Stimulated activated CD8-positive, alpha-beta memory T cell treated with anti-CD3 and anti-CD28 coated beads, Interleukin-15, amount 100 ng/mL, for 24 hours (primary cell): ENCODE results near the gene RGS10.
"Not testable (repeated sequence)": the region's sequence is repeated elsewhere in the genome, so short reads cannot be mapped to it uniquely, and the experiment has no call there.

Source experiments
- DNase-seq: peaks from one replicate; pipeline ENCODE4 v3.0.0-alpha.2; 2020; ENCODE audit warnings: low read depth

Gene RGS10

GRCh38 chr10:119538632-119539358 lies 3.7 kb downstream of the RGS10 start:
- DNase-seq = no peak

DNA sequence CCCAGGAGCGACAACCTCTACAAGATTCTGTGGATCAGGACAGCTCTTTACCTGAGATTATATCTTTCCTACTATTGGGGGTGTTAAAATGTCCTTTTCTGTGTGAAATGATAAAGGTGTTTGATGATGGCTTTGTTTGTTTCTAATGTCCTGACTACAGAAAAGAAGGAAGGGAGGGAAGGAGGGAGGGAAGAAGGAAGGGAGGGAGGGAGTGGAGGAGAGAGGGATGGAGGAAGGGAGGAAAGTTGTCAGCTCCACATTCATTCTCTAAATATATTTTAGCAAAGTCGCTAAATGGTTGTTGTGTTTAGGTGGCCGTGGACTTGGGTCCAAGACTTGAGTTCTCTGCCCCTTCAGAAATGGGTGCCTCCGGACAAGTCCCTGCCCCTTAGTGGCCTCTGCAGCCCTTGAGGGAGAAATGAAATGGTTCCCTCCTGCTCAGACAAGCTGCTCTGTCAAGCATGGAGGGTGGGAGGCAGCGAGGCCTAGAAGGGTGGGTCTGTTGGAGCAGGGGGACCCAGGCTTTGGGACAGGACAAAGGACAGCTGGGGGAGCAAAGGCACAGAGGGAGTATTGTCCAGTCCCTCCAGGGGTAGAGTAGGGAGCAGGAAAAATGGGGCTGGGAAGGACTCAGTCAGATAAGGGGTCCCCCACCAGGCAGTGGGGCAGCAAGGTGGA lies 4.4 kb downstream of the RGS10 start:
- DNase-seq = no peak

- DNase-seq = no peak
Measured at GRCh38 chr10:119536508-119537025, 6.0 kb downstream of the RGS10 start.

DNA sequence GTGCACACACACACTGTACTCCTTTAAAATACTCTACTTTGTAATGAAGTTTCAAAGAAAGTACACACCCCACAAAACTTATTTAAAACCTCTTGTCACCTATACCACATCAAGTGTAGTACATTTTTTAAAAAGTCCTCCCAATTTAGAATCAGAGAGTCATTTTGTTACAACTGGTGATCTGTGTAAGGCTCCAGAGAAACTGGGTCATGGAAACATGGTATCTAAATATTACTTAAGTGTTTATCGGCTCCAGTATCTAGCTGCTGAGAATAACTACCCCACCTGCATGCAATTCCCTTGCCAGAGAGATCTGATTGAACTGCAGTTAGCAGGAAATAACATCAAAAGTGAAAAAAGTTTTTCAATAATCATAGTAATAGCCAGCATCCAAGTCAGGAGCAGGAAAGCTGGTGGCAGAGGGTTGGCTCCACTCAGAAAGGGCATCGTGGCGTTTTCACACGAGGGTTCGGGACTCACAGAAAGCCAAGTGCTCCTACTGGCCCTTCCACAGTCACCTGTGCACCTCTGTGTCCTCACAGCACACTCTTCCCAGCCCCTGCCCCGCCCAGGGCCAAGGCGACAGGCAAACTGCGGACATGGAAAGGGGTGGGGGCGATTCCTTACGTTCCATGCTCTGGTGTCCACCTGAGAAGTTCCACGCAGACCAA lies 6.5 kb downstream of the RGS10 start:
- no peak for DNase-seq

DNA sequence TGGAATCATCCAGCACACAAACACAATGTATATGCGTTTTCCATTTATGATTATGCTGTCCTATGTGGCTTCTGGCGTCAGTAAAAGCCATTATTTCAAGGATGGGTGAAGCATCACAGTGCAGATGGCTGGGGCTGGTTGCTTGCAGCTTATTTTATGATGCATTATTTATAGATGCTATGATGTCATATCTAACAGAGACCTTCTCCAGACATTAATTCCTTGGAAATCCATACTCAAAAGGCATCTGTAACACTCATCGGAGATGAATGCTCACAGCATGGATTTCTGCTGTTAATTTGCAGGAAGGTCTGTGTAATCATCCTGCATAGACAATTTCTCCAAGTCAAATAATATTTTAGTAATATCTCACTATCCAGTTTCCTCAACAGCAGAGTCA lies 7.2 kb downstream of the RGS10 start:
- DNase-seq = no peak

- DNase-seq = no peak
Measured at GRCh38 chr10:119533473-119533872, 9.0 kb downstream of the RGS10 start.

DNA sequence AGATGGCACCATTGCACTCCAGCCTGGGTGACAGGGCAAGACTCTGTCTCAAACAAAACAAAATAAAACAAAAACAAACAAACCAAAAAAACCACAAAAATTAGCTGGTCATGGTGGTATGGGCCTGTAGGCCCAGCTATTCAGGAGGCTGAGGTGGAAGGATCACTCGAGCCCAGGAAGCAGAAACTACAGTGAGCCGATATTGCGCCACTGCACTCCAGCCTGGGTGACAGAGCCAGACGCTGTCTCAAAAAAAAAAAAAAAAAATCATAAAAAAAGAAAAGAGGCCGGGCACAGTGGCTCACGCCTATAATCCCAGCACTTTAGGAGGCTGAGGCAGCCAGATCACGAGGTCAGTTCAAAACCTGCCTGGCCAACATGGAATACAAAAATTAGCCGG lies 9.7 kb downstream of the RGS10 start:
- DNase-seq = not testable (repeated sequence)

DNA sequence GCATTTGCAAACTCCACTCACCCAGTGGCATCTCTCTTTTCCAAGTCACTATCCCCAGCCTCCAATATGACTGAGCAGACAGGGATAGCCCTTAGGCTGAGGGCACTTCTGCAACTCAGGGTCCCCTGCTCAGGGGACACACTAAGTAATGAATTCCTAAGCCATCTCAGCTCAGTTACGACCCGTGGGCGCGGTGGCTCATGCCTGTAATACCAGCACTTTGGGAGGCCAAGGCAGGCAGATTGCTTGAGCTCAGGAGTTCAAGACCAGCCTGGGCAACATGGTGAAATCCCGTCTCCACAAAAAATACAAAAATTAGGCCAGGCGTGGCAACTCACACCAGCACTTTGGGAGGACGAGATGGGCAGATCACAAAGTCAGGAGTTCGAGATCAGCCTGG lies 10.3 kb downstream of the RGS10 start:
- not testable (repeated sequence) for DNase-seq

DNA sequence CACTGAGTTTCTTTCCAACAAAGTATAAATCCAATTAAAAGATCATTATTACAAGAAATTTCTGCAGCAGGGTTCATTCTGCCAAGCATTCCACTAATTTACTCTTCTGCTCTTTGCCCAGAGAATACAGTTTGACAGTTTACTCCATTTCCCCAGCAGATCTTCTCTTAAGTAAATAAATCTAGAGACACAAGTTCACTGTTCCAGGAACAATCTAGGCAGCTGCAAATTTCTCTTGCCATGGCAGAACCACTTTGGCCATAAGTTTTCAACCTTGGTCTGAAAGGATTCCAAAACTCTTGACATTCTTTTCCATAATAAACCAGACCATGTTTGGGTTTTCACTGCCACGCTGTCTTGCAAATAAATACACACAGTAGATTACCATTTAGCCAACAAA lies 11.5 kb downstream of the RGS10 start:
- DNase-seq = no peak

DNA sequence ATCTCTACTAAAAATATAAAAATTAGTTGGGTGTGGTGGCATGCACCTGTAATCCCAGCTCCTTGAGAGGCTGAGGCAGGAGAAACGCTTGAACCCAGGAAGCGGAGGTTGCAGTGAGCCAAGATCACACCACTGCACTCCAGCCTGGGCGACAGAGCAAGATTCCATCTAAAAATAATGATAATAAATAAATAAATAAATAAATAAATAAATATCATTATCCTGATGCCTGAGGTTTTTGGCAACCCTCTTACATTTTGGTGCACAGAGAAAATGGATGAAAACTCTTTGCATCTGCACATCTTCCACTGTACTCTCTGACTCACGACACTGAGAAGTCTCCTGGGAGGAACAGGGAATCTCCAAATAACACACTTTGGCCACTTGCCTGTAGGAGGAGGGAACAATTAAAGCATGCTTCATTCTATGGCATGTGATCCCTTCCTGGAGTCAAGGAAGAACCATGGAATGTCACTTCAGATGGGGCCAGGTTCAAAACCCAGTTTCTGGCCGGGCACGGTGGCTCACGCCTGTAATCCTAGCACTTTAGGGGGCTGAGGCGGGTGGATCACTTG lies 13.8 kb downstream of the RGS10 start:
- DNase-seq = not testable (repeated sequence)

- no peak for DNase-seq
Measured at GRCh38 chr10:119526621-119527592, 15.6 kb downstream of the RGS10 start.

- DNase-seq = no peak
Measured at GRCh38 chr10:119526149-119526548, 16.4 kb downstream of the RGS10 start.

DNA sequence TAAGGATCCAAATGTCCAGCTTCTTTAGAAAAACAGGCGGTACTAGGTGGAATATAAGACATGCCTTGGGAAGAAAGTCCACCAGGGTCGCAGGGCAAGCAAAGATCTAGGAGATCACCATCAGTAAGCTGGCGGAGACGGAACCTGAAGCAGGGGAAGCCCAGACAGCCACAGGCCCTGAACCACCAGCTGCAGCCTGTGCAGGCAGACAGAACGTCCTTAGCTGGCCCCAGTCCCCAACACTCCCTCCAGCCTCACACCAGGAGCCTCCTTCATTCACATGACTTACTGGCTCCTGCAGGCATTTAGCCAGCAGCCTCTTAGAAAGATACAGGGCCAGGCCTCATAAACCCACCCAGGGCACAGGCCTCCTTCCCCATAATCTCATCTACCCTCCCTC lies 17.4 kb downstream of the RGS10 start:
- no peak for DNase-seq

DNA sequence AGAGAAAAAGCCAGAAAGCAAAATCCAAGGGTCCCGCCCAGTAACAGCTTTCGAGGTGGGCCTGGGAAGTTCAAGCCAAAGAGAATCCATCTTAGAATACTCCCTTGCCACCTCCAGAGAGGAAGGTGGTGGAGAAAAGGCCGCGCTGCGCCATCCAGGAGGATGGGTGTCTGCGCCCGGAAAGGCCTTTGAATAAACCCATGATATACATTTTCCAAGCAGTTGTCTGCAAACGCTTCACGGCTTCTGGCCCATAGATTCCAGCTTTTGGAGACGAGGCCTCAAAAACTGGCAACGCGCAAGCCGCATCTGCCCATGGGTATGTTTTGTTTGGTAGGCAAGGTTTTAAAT lies 17.8 kb downstream of the RGS10 start:
- DNase-seq = no peak

GRCh38 chr10:119523895-119524719 lies 18.4 kb downstream of the RGS10 start:
- DNase-seq = no peak

GRCh38 chr10:119522747-119523426 lies 19.6 kb downstream of the RGS10 start:
- no peak for DNase-seq

DNA sequence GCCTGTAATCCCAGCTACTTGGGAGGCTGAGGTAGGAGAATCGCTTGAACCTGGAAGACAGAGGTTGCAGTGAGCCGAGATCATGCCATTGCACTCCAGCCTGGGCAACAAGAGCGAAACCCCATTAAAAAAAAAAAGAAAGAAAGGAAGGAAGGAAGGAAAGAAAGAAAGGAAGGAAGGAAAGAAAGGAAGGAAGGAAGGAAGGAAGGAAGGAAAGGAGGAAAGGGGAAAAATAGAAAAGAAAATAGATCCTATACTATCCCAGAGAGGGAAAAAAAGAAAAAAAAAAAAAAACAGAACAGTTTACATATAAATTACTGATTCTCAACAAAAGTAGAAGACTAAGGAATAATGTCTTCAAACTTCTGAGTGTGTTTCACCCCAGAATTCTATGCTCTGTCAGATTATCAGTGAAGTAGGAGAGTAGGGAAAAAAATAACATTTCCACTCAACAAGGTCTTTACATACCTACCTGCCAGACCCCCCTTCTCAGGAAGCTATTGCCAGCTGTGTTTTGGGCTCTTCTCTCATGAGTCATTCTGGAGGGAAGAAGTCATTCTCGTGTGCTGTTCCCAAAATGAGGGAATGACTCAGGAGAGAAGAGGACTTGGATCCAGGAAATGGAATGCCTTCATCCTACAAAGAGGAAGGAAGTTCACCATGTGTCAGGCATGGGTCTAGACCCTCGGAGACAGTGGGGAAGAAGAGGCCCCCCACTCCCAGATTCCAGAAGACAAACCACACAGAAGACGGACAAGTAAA lies 20.9 kb downstream of the RGS10 start:
- no peak for DNase-seq

DNA sequence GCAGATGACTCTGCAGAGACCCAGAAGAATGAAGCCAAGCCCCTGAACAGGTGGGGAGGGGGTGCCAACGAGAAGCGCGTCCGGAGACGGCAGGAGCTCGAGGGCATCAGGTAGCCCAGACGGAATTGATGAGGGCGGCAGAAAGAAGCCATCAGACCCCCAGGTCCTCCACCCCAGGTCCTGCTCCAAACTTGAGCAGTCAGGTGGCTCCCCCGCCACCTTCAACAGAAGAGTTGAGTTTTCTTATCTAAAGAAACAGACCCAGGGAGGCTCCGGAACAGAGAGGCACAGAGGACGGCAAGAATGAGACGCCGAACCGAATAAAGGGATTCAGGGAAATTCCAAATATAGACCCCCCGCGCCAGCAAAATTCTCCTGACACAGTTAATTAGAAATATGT lies 22.2 kb downstream of the RGS10 start:
- DNase-seq = no peak

DNA sequence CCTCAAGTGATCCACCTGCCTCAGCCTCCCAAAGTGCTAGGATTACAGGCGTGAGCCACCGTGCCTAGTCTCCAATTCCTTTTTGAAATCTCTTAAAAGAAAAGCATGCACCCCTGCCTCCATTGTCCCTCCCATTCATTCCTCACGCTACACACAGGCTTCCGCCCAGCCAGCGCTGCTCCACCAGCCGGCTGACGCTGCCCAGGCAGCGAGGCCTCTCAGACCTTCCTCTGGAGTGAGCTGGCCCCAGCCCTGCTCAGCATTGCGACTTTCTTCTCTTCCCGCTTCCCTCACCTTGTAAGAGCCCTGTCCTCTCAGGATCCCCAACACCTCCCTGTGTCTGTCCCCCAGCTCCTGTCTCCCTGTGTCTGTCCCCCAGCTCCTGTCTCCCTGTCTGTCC lies 23.6 kb downstream of the RGS10 start:
- DNase-seq = no peak
